H1 (cell line): ENCODE measurements around the gene DHX57. TPM values are rescaled to one million over a fixed set of nuclear protein-coding genes. Genes with fewer than 3 reads are reported as not detected.

ENCODE experiments used
- CTCF ChIA-PET: fragments of 300-600 bp; sonication (Branson Sonifier 250); formaldehyde crosslinking; loops from one replicate; lab custom pipeline; 2021; ENCODE audit not compliant: partially characterized antibody; lab: Charles Lee
- POLR2A ChIA-PET: fragments of 300-600 bp; sonication (Branson Sonifier 250); formaldehyde crosslinking; loops from one replicate; lab custom pipeline; 2021; ENCODE audit warnings: inconsistent platforms; ENCODE audit not compliant: partially characterized antibody; lab: Charles Lee
- DNase-seq, 2 experiments: peaks; one replicate each; pipeline versions ENCODE4 v3.0.0 to v3.0.0-alpha.2; 2010 to 2022; ENCODE audit warnings: low spot score in 2 of 2, low read depth in 1 of 2, mixed read lengths in 1 of 2
- FAIRE-seq: peaks from 2 replicates; lab custom pipeline; 2011; peaks lifted over from hg19 to GRCh38; lab: Jason Lieb, UNC
- H2AFZ ChIP-seq: 2 replicates; pipeline ENCODE4 v1.8.1; 2012; ENCODE audit warnings: low read length, inconsistent platforms
- H2AK5ac ChIP-seq: 2 replicates; pipeline ENCODE4 v1.6.1; 2013; ENCODE audit warnings: low read depth, low read length
- H2BK120ac ChIP-seq: replicated peaks from 2 replicates; pipeline ENCODE3; 2013; ENCODE audit warnings: low read depth, low read length, inconsistent platforms
- H2BK12ac ChIP-seq: 2 replicates; pipeline ENCODE4 v1.6.1; 2013; ENCODE audit warnings: low read depth, low read length
- H2BK15ac ChIP-seq: 2 replicates; pipeline ENCODE4 v1.6.1; 2013; ENCODE audit warnings: low read length
- H2BK20ac ChIP-seq: 2 replicates; pipeline ENCODE4 v1.6.1; 2013; ENCODE audit warnings: low read length
- H2BK5ac ChIP-seq: 2 replicates; pipeline ENCODE4 v1.6.1; 2013; ENCODE audit warnings: low read depth, low read length
- H3K14ac ChIP-seq: 2 replicates; pipeline ENCODE4 v1.6.1; 2013; ENCODE audit warnings: inconsistent platforms; ENCODE audit not compliant: insufficient read length
- H3K18ac ChIP-seq: 2 replicates; pipeline ENCODE4 v1.6.1; 2013; ENCODE audit warnings: low read length; ENCODE audit errors: extremely low read depth
- H3K23ac ChIP-seq: 2 replicates; pipeline ENCODE4 v1.6.1; 2013; ENCODE audit warnings: inconsistent platforms; ENCODE audit not compliant: insufficient read length
- H3K23me2 ChIP-seq: 2 replicates; pipeline ENCODE4 v1.6.1; 2013; ENCODE audit warnings: low read depth, low read length
- H3K27ac ChIP-seq: 2 replicates; pipeline ENCODE4 v1.6.1; 2011; ENCODE audit warnings: low read depth, low read length, inconsistent platforms
- H3K27me3 ChIP-seq, 4 experiments: replicated peaks in 1 of 4; 1 replicate in 1 of 4; 2 replicates in 3 of 4; pipeline versions ENCODE4 v1.6.1 to v1.8.1; 2011 to 2013; ENCODE audit warnings: low read length in 3 of 4, mild to moderate bottlenecking in 3 of 4, inconsistent platforms in 2 of 4, mixed read lengths in 2 of 4, moderate library complexity in 1 of 4; ENCODE audit not compliant: control insufficient read depth in 3 of 4, insufficient read depth in 3 of 4; ENCODE audit errors: extremely low read depth in 1 of 4
- H3K36me3 ChIP-seq, 4 experiments: 2 replicates each; pipeline versions ENCODE4 v1.6.1 to v1.8.1; 2011 to 2013; ENCODE audit warnings: mild to moderate bottlenecking in 4 of 4, low read length in 3 of 4, moderate library complexity in 2 of 4, control low read depth in 1 of 4, inconsistent platforms in 1 of 4; ENCODE audit not compliant: insufficient read depth in 4 of 4, control insufficient read depth in 2 of 4
- H3K4ac ChIP-seq: replicated peaks from 2 replicates; pipeline ENCODE3; 2013; ENCODE audit warnings: low read length, low read depth, mixed read lengths, inconsistent platforms; ENCODE audit not compliant: insufficient read length
- H3K4me1 ChIP-seq, 4 experiments: replicated peaks in 1 of 4; 1 replicate in 1 of 4; 2 replicates in 3 of 4; pipeline versions ENCODE4 v1.6.1 to v1.8.1; 2011 to 2013; ENCODE audit warnings: low read length in 3 of 4, inconsistent platforms in 2 of 4, mixed read lengths in 1 of 4; ENCODE audit not compliant: insufficient read depth in 4 of 4, control insufficient read depth in 3 of 4
- H3K4me2 ChIP-seq, 2 experiments: 2 replicates each; pipeline versions ENCODE4 v1.6.1 to v1.8.1; 2011 to 2013; ENCODE audit warnings: low read depth in 2 of 2, low read length in 2 of 2, control low read depth in 1 of 2, inconsistent platforms in 1 of 2, mild to moderate bottlenecking in 1 of 2; ENCODE audit not compliant: insufficient read depth in 1 of 2
- H3K4me3 ChIP-seq, 4 experiments: fragments of 200-600, 300-600 bp in 1 of 4; sonication (generic), shearing (Covaris generic), sonication (Bioruptor Twin) in 1 of 4; 2 replicates each; pipeline versions ENCODE4 v1.5.1 to v1.8.1; 2011 to 2016; ENCODE audit warnings: low read length in 4 of 4, low read depth in 3 of 4, control low read depth in 2 of 4, inconsistent platforms in 2 of 4, mild to moderate bottlenecking in 2 of 4, mixed read lengths in 1 of 4, moderate library complexity in 1 of 4; ENCODE audit not compliant: insufficient read depth in 2 of 4; ENCODE audit errors: extremely low read depth in 1 of 4
- H3K56ac ChIP-seq: replicated peaks from 2 replicates; pipeline ENCODE3; 2013; ENCODE audit warnings: low read depth, mild to moderate bottlenecking, mixed read lengths, low read length, inconsistent platforms; ENCODE audit not compliant: insufficient read length
- H3K79me1 ChIP-seq: 2 replicates; pipeline ENCODE4 v1.6.1; 2013; ENCODE audit warnings: low read depth, low read length, control low read depth
- H3K79me2 ChIP-seq, 2 experiments: 2 replicates each; pipeline versions ENCODE4 v1.6.1 to v1.8.1; 2012 to 2013; ENCODE audit warnings: low read length in 2 of 2, mild to moderate bottlenecking in 2 of 2, inconsistent platforms in 1 of 2; ENCODE audit not compliant: insufficient read depth in 2 of 2, control insufficient read depth in 1 of 2
- H3K9ac ChIP-seq, 4 experiments: replicated peaks in 1 of 4; 1 replicate in 1 of 4; 2 replicates in 3 of 4; pipeline versions ENCODE4 v1.6.1 to v1.8.1; 2011 to 2013; ENCODE audit warnings: low read depth in 3 of 4, low read length in 3 of 4, control low read depth in 2 of 4, mild to moderate bottlenecking in 2 of 4, moderate library complexity in 2 of 4, inconsistent platforms in 1 of 4; ENCODE audit errors: extremely low read depth in 1 of 4
- H3K9me3 ChIP-seq, 2 experiments: 2 replicates each; pipeline versions ENCODE4 v1.6.1 to v1.8.1; 2012 to 2013; ENCODE audit warnings: mild to moderate bottlenecking in 2 of 2, moderate library complexity in 2 of 2, control low read depth in 1 of 2, inconsistent platforms in 1 of 2, low read depth in 1 of 2, low read length in 1 of 2, mixed read lengths in 1 of 2; ENCODE audit not compliant: insufficient read depth in 2 of 2
- H4K20me1 ChIP-seq, 2 experiments: replicated peaks in 1 of 2; 2 replicates each; pipeline versions ENCODE3 to v1.8.1; 2011 to 2013; ENCODE audit warnings: inconsistent platforms in 2 of 2, low read length in 2 of 2, mild to moderate bottlenecking in 1 of 2; ENCODE audit not compliant: insufficient read depth in 2 of 2, control insufficient read depth in 1 of 2
- H4K5ac ChIP-seq: 2 replicates; pipeline ENCODE4 v1.6.1; 2013; ENCODE audit warnings: low read length, low read depth, mixed read lengths, inconsistent platforms; ENCODE audit not compliant: insufficient read length
- H4K8ac ChIP-seq: 2 replicates; pipeline ENCODE4 v1.8.0; 2013; ENCODE audit warnings: mild to moderate bottlenecking, moderate library complexity, low read length, inconsistent platforms; ENCODE audit not compliant: insufficient read depth; ENCODE audit errors: extremely low read depth
- H4K91ac ChIP-seq: replicated peaks from 2 replicates; pipeline ENCODE3; 2013; ENCODE audit warnings: low read length, mixed read lengths, inconsistent platforms; ENCODE audit not compliant: insufficient read length
- ASH2L ChIP-seq: fragments of 200-600, 300-600 bp; sonication (generic); IDR thresholded peaks from one replicate; pipeline ENCODE4 v1.7.1; 2017; ENCODE audit warnings: low read length
- CREB1 ChIP-seq: IDR thresholded peaks from 2 replicates; pipeline ENCODE4 v1.6.1; 2012; ENCODE audit warnings: inconsistent platforms
- FOSL1 ChIP-seq: IDR thresholded peaks from 2 replicates; pipeline ENCODE4 v1.6.1; 2011; ENCODE audit warnings: mild to moderate bottlenecking, low read depth, low read length, moderate library complexity; ENCODE audit not compliant: insufficient read depth
- HDAC2 ChIP-seq, 2 experiments: fragments of 300-600 bp in 1 of 2; sonication (generic) in 1 of 2; IDR thresholded peaks; 2 replicates each; pipeline ENCODE4 v1.6.1; 2011 to 2012; ENCODE audit warnings: low read depth in 2 of 2, low read length in 2 of 2, mild to moderate bottlenecking in 2 of 2, moderate library complexity in 2 of 2, borderline replicate concordance in 1 of 2, inconsistent platforms in 1 of 2
- PHF8 ChIP-seq: fragments of 200-600 bp; sonication (generic); conservative IDR thresholded peaks from 2 replicates; pipeline ENCODE4 v1.7.1; 2012; ENCODE audit warnings: low read depth, mild to moderate bottlenecking, inconsistent platforms, low read length, moderate library complexity
- RNF2 ChIP-seq: fragments of 200-900, 300-1000 bp; sonication (generic); IDR thresholded peaks from 2 replicates; pipeline ENCODE4 v1.7.1; 2016; ENCODE audit warnings: borderline replicate concordance, low read depth, mild to moderate bottlenecking, antibody characterized with exemption, low read length; ENCODE audit not compliant: poor library complexity, severe bottlenecking; ENCODE audit errors: missing control alignments
- SIX5 ChIP-seq: IDR thresholded peaks from 2 replicates; pipeline ENCODE4 v1.6.1; 2011; ENCODE audit warnings: mild to moderate bottlenecking, low read depth, low read length
- ZNF274 ChIP-seq: IDR thresholded peaks from 2 replicates; pipeline ENCODE4 v1.7.0; 2012; ENCODE audit warnings: low read length, borderline replicate concordance; ENCODE audit errors: extremely low read depth
- WGBS, 2 experiments: shearing (Covaris generic) in 1 of 2; methylation state at CpG; one replicate each; pipeline versions ENCODE4 v1.1.6 to v1.1.7; 2013 to 2015; ENCODE audit warnings: low lambda C conversion rate in 2 of 2, mixed read lengths in 2 of 2, inconsistent platforms in 1 of 2, low coverage in 1 of 2, missing lambda C conversion rate in 1 of 2; ENCODE audit not compliant: insufficient replicate concordance in 2 of 2, insufficient coverage in 1 of 2, insufficient read length in 1 of 2; ENCODE audit errors: extremely low coverage in 1 of 2, missing lambda C conversion rate in 1 of 2; 5-methylcytosine and 5-hydroxymethylcytosine counted together
- polyA plus RNA-seq, 7 experiments: library from polyadenylated mRNA; depleted of rRNA in 3 of 7; stranded (reverse) in 5 of 7; unstranded in 2 of 7; fragments of >200 nt in 5 of 7; fragments of 200-250 nt in 2 of 7; gene quantifications; 1 replicate in 5 of 7; 2 replicates in 1 of 7; 4 replicates in 1 of 7; pipeline versions ENCODE4 v1.2.1 to v1.2.3, GENCODE V29; 2011 to 2013; ENCODE audit warnings: missing spikeins in 2 of 7, mixed read lengths in 2 of 7
- total RNA-seq: library from RNA; stranded (reverse); fragmentation: NEBNext Ultra II Directional; extraction: Animal tissue kit (Norgen Biotek cat#: 25700); gene quantifications from 2 replicates; pipeline ENCODE4 v1.2.1, GENCODE V29; 2021

DHX57 gene
- total and polyA plus RNA-seq, 2 of the 8 experiments (the other 6 are each of a cell fraction or from before 2014, with no cell fraction given): 10.7 to 32.9 TPM

DNA sequence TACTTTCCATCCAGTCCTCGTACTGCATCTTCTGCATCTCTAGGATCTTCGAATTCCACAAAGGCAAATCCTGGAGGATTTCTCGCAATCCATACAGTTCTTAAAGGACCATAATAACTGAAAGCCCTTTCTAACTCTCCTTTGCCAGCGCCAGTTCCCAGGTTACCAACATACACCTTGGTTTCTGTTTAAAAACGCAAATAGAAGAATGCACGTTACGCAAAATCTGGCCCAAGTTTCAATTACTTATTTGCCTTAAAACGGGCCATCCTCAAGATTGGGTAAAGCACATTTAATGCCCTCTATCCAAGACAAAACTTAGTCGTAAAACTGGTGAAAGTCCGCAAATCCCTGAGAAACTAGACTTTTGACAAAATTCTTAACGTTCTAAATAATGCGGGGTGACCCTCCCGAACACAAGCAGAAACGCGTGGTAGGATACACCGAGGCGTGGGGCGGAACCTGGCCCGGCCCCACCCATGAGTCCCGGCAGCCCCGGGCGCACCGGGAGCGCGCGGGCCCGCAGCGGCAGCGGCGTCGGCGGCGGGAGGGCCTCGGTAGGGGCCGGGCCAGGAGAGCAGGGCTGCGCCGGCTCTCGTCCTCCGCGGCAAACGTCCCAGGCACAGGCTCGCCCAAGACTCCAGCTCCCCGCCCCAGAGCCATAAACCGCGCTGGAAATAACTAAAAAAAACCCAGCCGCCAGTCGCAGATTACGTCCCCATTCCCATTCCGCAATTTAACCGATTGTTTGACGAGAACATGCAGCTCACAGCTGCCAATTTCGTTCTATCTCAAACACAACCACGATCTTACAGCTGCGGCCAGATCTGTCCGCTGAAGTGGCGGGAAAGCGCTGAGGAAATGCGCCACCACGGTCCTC, 125.5 kb downstream of the DHX57 start:
- peaks cover 0 to 8% (median 2%) of the 10 kb centered on the region in 4 experiments; a peak in 3 of 7 replicates for H3K4me1 ChIP-seq
- POLR2A ChIA-PET: interaction anchor here (0.6 to 20.6 kb wide), 66 partner anchors 13 to 1702 kb away, joined by 3 to 486 read pairs (median 6); partner anchors contain the start of genes CYP1B1, DHX57, GALM and GEMIN6
- no peak; the same call in 1 of the 2 replicates for TF ChIP-seq CREB1
- TF ChIP-seq SIX5: no peak
- TF ChIP-seq HDAC2 (IDR thresholded peaks at IDR 0.05; ENCODE audit: borderline replicate concordance in 1 of 2, low read depth in 2 of 2, low read length in 2 of 2): no peak
- peak; percentile 30 for TF ChIP-seq ASH2L
- TF ChIP-seq FOSL1: no peak
- no peak for TF ChIP-seq RNF2
- TF ChIP-seq ZNF274: no peak
- peak; percentile 7 for TF ChIP-seq PHF8

More for the DNA sequence above, 125.5 kb downstream of the DHX57 start:
- Histone ChIP-seq H4K5ac (peak overlapping the region; percentile 100), H2AFZ (no peak overlapping the region), H2AK5ac (peak overlapping the region; percentile 100), H3K23me2 (peaks cover 7% of the 10 kb centered on the region; the same call in 1 of the 2 replicates), H3K36me3 (peaks cover 36 to 48% (median 44%) of the 10 kb centered on the region in 4 experiments), H4K91ac (peak overlapping the region; percentile 99), H2BK12ac (peak overlapping the region; percentile 95; the same call in 1 of the 2 replicates), H3K14ac (peak overlapping the region; percentile 91), H3K27me3 (no peaks in the 10 kb centered on the region), H3K9ac (peak overlapping the region; percentile 98 to 100 (median 100)), H3K4ac (peak overlapping the region; percentile 99), H3K9me3 (no peaks in the 10 kb centered on the region), H4K8ac (peak overlapping the region; percentile 97), H2BK15ac (no peak overlapping the region), H2BK5ac (peak overlapping the region; percentile 100), H4K20me1 (peaks cover 24 to 28% of the 10 kb centered on the region in 2 experiments), H3K56ac (peak overlapping the region; percentile 93), H3K23ac (no peak overlapping the region), H3K4me3 (peak overlapping the region; percentile 93 to 100 (median 97)), H3K18ac (peak overlapping the region; percentile 99; the same call in 1 of the 2 replicates), H2BK120ac (peak overlapping the region; percentile 93), H3K79me2 (peaks cover 19 to 59% of the 10 kb centered on the region in 2 experiments), H3K79me1 (no peaks in the 10 kb centered on the region), H3K27ac (peak overlapping the region; percentile 100), H2BK20ac (no peak overlapping the region), H3K4me2 (peak overlapping the region; percentile 67 to 78)
- FAIRE-seq (no peak), DNase-seq (no peak)
- 1% methylated on average over 57 of the region's 59 CpGs; no CpG with 5 or more reads in 1 of the 2 experiments for WGBS, 2 experiments
- CTCF ChIA-PET: interaction anchor here (0.6 kb wide), 1 partner anchor 19 kb away, joined by 3 read pairs; no protein-coding TSS in a partner anchor
